Activated naive CD4-positive, alpha-beta T cell treated with anti-CD3 and anti-CD28 coated beads, Interleukin-2, amount 50 U/mL, for 72 hours (primary cell): ENCODE measurements around the gene GFOD1. TPM values are rescaled to one million over a fixed set of nuclear protein-coding genes. Genes with fewer than 3 reads are reported as not detected.
"Not testable (repeated sequence)": the region's sequence is repeated elsewhere in the genome, so short reads cannot be mapped to it uniquely, and the experiment has no call there.

Experiments
- ATAC-seq, 2 donors: fragments of 150-1000 bp; cut with Tn5 transposase; 2 replicates each; pipeline ENCODE4 v1.10.0; 2021; ENCODE audit warnings: mild to moderate bottlenecking in 2 of 2, moderate library complexity in 2 of 2
- DNase-seq, 2 donors: peaks; one replicate each; pipeline ENCODE4 v3.0.0; 2021 to 2022; ENCODE audit warnings: low spot score in 2 of 2
- H3K27ac Mint-ChIP-seq, 2 donors: one replicate each; pipeline ENCODE4 v1.8.0; 2022; ENCODE audit warnings: mild to moderate bottlenecking in 2 of 2, mixed read lengths in 2 of 2
- H3K36me3 Mint-ChIP-seq, 2 donors: one replicate each; pipeline ENCODE4 v1.8.0; 2022; ENCODE audit warnings: mixed read lengths in 2 of 2
- H3K9me3 Mint-ChIP-seq, 2 donors: one replicate each; pipeline ENCODE4 v1.8.0; 2022; ENCODE audit warnings: mixed read lengths in 2 of 2
- total RNA-seq, 2 donors: library from RNA; stranded (reverse); gene quantifications; one replicate each; pipeline ENCODE4 v1.2.3, GENCODE V29; 2022

GFOD1 gene
- total RNA-seq, 2 donors from 2014 or later = 6.3 to 11.8 TPM

GRCh38 chr6:13444604-13445003 lies 42.8 kb downstream of the GFOD1 start:
- DNase-seq = no peak
- no peaks in the 10 kb centered on the region for H3K9me3 Mint-ChIP-seq

GRCh38 chr6:13443978-13444377 lies 43.4 kb downstream of the GFOD1 start:
- H3K9me3 Mint-ChIP-seq, ATAC-seq, H3K27ac Mint-ChIP-seq: not testable (repeated sequence)

More at GRCh38 chr6:13444604-13445003, 42.8 kb downstream of the GFOD1 start:
- H3K27ac Mint-ChIP-seq = no peak overlapping the region
- H3K36me3 Mint-ChIP-seq = peaks cover 0 to 14% of the 10 kb centered on the region in 2 donors
- ATAC-seq = no peak

GRCh38 chr6:13441778-13442177 lies 45.6 kb downstream of the GFOD1 start:
- H3K27ac Mint-ChIP-seq = no peak overlapping the region
- H3K9me3 Mint-ChIP-seq = no peaks in the 10 kb centered on the region
- peaks cover 0 to 8% of the 10 kb centered on the region in 2 donors for H3K36me3 Mint-ChIP-seq
- DNase-seq (no peak), ATAC-seq (no peak)

More at GRCh38 chr6:13443978-13444377, 43.4 kb downstream of the GFOD1 start:
- not testable (repeated sequence) for DNase-seq, H3K36me3 Mint-ChIP-seq

GRCh38 chr6:13439644-13440043 lies 47.8 kb downstream of the GFOD1 start:
- Mint-ChIP-seq H3K27ac (no peak overlapping the region), H3K9me3 (no peaks in the 10 kb centered on the region), H3K36me3 (peaks cover 0 to 8% of the 10 kb centered on the region in 2 donors)
- DNase-seq (no peak), ATAC-seq (no peak)

GRCh38 chr6:13438126-13438525 lies 49.3 kb downstream of the GFOD1 start:
- peaks cover 0 to 5% of the 10 kb centered on the region in 2 donors for H3K9me3 Mint-ChIP-seq
- H3K27ac Mint-ChIP-seq = no peak overlapping the region
- no peak for ATAC-seq
- DNase-seq = no peak
- peaks cover 0 to 19% of the 10 kb centered on the region in 2 donors for H3K36me3 Mint-ChIP-seq

- peaks cover 0 to 18% of the 10 kb centered on the region in 2 donors for H3K36me3 Mint-ChIP-seq
These were observed 50.0 kb downstream of the GFOD1 start for GRCh38 chr6:13437218-13437996.

GRCh38 chr6:13436399-13437217 lies 50.8 kb downstream of the GFOD1 start:
- Mint-ChIP-seq H3K9me3 (peaks cover 0 to 5% of the 10 kb centered on the region in 2 donors), H3K36me3 (peaks cover 0 to 18% of the 10 kb centered on the region in 2 donors), H3K27ac (no peak overlapping the region)
- no peak for DNase-seq
- ATAC-seq = peak in 1 of 2 donors; percentile 8

More at GRCh38 chr6:13437218-13437996, 50.0 kb downstream of the GFOD1 start:
- no peak for DNase-seq
- Mint-ChIP-seq H3K27ac (no peak overlapping the region), H3K9me3 (peaks cover 0 to 5% of the 10 kb centered on the region in 2 donors)
- peak in 1 of 2 donors; percentile 2 for ATAC-seq

GRCh38 chr6:13435477-13436246 lies 51.7 kb downstream of the GFOD1 start:
- H3K27ac Mint-ChIP-seq = peak overlapping the region in 1 of 2 donors; percentile 48
- peaks cover 0 to 5% of the 10 kb centered on the region in 2 donors for H3K9me3 Mint-ChIP-seq
- H3K36me3 Mint-ChIP-seq = peaks cover 0 to 18% of the 10 kb centered on the region in 2 donors
- ATAC-seq = no peak
- no peak for DNase-seq

- Mint-ChIP-seq H3K36me3 (peaks cover 0 to 18% of the 10 kb centered on the region in 2 donors), H3K27ac (no peak overlapping the region), H3K9me3 (peaks cover 0 to 5% of the 10 kb centered on the region in 2 donors)
- DNase-seq (no peak), ATAC-seq (no peak)
These were observed 52.6 kb downstream of the GFOD1 start for GRCh38 chr6:13434777-13435176.

GRCh38 chr6:13434135-13434775 lies 53.1 kb downstream of the GFOD1 start:
- peaks cover 0 to 18% of the 10 kb centered on the region in 2 donors for H3K36me3 Mint-ChIP-seq
- not testable (repeated sequence) for DNase-seq, H3K27ac Mint-ChIP-seq, ATAC-seq, H3K9me3 Mint-ChIP-seq

GRCh38 chr6:13433709-13434121 lies 53.7 kb downstream of the GFOD1 start:
- H3K27ac Mint-ChIP-seq = no peak overlapping the region
- no peak for DNase-seq
- no peak for ATAC-seq
- H3K36me3 Mint-ChIP-seq = peaks cover 0 to 18% of the 10 kb centered on the region in 2 donors
- peaks cover 0 to 5% of the 10 kb centered on the region in 2 donors for H3K9me3 Mint-ChIP-seq

GRCh38 chr6:13432526-13433184 lies 54.7 kb downstream of the GFOD1 start:
- Mint-ChIP-seq H3K9me3 (peaks cover 0 to 5% of the 10 kb centered on the region in 2 donors), H3K36me3 (peaks cover 0 to 18% of the 10 kb centered on the region in 2 donors), H3K27ac (peak overlapping the region in 1 of 2 donors; percentile 78)
- no peak for DNase-seq
- peak in 1 of 2 donors; percentile 23 for ATAC-seq

GRCh38 chr6:13431861-13432465 lies 55.4 kb downstream of the GFOD1 start:
- Mint-ChIP-seq H3K27ac (peak overlapping the region; percentile 76 to 78), H3K36me3 (peaks cover 0 to 18% of the 10 kb centered on the region in 2 donors), H3K9me3 (peaks cover 0 to 5% of the 10 kb centered on the region in 2 donors)
- ATAC-seq = peak; percentile 28 to 62
- peak in 1 of 2 donors; percentile 42 for DNase-seq

- H3K27ac Mint-ChIP-seq = peak overlapping the region in 1 of 2 donors; percentile 78
- ATAC-seq = no peak
- peaks cover 0 to 18% of the 10 kb centered on the region in 2 donors for H3K36me3 Mint-ChIP-seq
- DNase-seq = no peak
- peaks cover 0 to 5% of the 10 kb centered on the region in 2 donors for H3K9me3 Mint-ChIP-seq
These were observed 56.2 kb downstream of the GFOD1 start for GRCh38 chr6:13431059-13431656.

- no peak for ATAC-seq
- peak overlapping the region in 1 of 2 donors; percentile 83 for H3K27ac Mint-ChIP-seq
- peaks cover 0 to 5% of the 10 kb centered on the region in 2 donors for H3K9me3 Mint-ChIP-seq
- peaks cover 0 to 15% of the 10 kb centered on the region in 2 donors for H3K36me3 Mint-ChIP-seq
- no peak for DNase-seq
These were observed 58.0 kb downstream of the GFOD1 start for GRCh38 chr6:13429406-13429753.
